DMS153 treated with DMSO at 0.1 percent for 48 hours (cell line): ENCODE results near the gene LRR1.
"Not testable (repeated sequence)": the region's sequence is repeated elsewhere in the genome, so short reads cannot be mapped to it uniquely, and the experiment has no call there.

Source experiments
- DNase-seq: peaks from one replicate; lab custom pipeline; 2025; ENCODE audit not compliant: unreplicated experiment; lab: John Stamatoyannopoulos, UW

The LRR1 gene

DNA sequence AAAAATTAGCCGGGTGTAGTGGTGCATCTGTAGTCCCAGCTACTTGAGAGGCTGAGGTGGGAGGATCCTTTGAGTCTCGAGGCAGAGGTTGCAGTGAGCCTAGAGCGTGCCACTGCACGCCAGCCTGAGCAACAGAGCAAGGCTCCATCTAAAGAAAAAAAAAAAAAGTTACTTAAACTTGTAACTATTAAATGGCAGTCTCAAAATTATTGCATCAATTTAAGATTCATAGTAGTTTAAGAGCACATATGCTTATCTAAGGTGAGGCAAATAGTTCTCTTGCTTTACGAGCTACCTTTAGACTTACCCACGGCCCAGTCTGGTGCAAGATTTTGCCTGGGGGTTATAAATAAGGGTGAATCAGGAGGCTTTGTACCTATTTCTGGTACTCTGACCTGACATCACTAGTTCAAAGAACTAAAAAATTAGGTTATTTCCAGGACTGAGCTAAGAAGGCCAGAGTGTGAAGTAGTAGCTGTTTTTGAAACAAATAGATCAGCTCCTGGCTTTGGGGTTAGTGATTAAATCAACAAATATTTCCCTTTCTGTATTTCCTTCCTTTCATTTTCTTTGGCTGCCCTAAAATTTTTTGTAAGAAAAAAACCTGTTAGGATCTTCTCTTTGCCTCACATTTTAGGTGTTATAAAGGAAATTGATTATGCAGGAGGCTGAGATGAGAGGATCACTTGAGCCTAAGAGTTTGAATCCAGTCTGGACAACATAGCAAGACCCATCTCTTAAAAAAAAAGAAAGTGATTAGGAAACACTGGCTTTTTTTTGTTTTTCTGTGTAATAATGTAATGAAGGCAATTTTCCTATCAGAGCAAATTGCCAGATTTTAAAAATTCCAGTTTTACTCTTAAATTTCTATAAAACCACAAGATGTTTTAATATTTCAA lies 25.4 kb downstream of the LRR1 start:
- no peak for DNase-seq

DNA sequence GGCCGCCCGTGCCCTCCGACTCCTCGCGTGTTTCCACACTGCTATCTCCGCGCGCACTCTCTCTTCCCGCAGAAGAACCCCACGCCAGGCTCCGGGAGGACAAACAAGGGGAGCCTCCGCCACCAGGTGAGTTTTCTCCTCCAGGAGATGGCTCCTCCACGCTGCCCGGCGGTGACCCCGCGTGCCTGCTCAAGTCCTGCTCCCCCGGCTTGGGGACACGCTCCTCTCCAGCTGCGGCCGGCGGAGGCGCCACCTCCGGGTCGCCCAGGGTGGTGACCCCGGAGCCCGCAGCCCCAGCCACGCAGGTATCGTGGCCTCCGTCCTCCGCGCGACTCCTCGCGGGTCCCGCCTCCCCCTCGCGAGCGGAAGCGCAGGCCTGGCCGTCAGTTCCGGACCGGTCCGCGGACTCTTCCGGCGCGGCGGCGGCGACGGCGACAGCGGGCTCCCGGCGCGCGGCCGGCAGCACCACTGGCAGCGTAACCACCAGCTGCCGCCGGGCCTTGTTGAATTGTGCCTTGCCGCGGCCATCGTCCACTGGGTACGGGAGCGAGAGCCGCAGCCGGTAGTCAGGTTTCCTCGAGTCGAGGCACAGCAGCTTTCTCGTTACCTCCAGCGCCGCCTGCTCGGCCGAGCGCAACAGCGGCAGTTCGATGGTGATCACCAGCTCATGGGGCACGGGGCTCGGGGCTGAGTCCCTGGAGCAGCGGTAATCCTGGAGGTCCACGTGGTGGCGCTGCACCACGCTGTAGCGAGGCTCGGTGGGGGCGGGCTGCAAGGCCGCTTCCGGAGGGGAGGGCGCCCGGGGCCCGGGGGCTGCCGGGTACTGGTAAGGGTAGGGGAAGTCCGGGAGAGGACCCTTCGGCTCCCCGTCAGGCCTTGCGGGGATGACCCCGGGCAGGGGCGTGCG lies 35.2 kb downstream of the LRR1 start:
- peak; percentile 71 for DNase-seq

DNA sequence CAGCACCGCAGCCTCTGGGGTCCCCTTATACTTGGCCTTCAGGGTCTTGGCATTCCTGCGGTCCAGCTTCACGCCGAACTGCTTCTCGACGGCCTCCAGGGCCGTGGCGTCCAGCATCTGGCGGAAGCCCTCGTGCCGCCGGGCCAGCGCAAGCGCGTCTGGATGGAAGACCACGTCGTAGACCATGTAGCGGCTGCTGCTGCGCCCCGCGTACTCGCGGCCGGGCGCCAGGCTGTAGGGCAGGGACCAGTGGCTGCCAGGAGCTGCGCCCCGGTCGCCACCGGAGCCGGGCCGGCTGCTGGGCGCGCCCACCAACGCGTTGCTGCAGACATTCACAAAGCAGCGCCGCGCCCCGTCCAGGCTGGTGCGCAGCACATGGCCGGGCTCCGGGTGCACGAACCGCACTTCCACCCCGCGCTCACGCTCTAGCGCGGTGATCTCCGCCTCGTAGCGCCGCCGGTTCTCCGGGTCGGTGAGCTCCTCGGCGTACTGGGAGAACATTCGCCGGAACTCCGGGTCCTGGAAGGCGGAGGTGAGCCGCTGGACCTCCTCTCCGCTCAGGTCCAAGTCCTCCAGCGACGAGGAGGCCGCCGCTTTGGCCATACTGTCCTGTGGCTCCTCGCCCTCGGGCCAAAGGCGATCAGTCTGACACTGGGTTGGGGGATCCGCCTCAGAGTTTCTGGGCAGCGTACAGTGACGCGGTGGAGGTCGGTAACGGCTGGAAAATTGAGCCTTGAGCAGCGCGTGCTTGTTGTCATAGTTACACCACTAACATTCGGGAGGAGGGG lies 36.0 kb downstream of the LRR1 start, which contains the start of gene DNAAF2:
Gene DNAAF2 (minus strand): TSS at position 698 of the 788 bp plus-strand sequence. CDS start 95 bp downstream, at position 603.
- DNase-seq: peak; percentile 20

DNA sequence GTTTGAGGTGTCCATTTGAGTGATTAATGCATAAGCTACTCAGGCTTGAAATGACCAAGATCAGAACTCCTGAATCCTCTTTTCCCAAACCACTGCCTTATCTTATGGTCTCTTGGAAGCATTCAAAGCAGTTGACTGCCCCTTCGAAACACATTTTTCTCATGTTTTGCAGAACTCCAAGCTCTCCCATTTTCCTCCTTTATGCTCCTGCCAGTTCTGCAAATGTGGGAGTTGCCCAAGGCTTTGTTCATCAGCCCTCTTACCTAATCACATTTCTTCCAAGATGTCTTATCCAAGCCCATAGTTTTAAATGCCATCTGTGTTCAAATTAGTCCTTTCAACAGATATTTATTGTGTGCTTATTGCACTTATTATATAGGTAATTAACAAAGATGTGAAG lies 38.1 kb downstream of the LRR1 start:
- DNase-seq: no peak

DNA sequence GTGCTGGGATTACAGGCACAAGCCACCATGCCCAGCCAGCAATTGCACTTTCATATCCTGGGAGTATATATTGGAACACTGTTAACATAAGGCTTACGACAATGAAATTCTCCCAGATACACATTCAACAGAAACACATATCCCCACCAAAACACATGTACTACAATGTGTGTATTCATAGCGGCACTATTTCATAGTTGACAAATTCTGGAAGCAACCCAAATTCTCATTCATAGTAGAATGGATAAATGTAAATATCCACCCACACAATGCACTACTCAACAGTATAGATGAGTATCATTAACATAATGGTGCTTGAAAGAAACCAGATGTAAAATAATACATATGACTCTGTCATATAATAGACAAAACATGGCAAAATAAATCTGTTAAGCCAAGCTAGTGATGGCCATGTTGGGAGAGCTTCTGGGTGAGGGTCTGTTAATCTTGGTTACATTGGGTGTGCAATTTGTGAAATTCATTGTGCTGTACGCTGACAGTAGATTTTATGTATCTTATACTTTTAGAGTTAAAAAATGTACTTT lies 38.9 kb downstream of the LRR1 start:
- no peak for DNase-seq

DNA sequence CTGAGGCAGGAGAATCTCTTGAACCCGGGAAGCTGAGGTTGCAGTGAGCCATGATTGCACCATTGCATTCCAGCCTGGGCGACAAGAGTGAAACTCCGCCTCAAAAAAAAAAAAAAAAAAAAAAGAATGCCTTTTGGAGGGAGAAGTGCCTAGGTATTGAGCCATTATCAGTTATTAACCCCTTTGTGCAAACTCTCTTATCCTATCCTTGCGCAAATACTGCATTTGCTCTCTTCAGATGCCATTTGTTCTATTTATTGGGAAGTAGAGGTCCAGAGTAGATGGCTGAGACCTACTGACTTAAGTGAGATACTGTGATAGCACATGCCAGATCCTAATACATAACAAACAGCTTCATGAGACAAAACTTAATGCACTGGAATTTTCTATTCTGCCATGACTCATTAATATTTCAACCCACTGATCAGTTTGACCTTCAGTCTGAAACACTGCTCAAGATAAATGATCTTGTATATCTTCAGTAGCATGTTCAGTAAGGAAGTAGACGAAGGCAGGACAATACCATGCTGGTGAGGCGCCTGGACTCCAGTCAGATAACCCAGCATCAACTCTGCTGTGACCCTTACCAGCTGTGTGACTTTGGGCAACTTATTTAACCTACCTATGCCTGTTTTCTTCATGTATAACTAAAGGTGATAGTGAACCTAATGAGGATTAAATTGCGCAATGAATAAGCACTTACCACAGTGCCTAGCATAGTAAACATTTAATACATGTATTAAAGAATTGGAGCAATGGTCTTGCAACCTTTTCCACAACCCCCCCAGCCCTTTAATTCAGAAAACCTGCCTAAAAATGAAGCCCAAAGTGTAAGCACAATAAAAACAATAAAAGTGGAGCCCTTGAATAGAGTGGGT lies 42.0 kb downstream of the LRR1 start:
- no peak for DNase-seq

DNA sequence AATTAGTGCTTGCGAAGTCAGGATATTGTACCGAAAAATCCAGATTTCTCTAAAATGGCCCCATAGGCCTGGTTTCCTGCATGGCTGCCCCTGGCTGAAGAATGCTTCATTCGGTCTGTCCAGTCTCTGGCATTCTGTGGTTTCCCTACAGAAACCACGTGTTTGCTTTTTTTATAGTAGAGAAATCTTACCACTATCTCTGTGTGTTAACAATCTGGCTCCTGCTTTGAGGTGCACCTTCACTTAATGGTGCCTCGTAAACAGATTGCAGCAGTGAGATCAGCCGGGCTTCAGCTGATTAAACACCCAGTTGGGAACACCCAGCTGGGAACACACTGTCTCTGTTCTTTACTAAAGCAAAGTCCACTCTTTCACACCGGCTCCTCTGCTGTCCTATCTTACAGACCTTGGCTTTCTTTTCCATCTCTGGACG lies 43.0 kb downstream of the LRR1 start:
- DNase-seq: no peak

DNA sequence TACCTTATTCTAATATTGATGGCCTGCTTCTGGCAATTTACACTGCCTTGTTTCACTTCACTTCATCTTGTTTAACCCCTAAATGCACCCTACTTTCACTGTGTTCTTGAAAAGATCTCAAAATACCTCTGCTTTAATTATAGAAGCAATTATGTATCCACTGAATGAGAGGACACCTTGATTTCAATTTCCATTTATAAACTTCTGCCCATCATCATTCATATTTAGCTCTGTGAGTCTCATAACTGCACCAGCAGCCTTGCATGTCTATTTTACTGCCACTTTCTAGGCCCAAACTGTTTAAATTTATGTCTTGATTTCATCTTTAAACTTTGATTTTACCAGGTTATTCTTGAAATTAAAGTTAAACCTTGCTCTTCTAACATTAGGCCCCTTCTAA lies 43.4 kb downstream of the LRR1 start:
- no peak for DNase-seq

DNA sequence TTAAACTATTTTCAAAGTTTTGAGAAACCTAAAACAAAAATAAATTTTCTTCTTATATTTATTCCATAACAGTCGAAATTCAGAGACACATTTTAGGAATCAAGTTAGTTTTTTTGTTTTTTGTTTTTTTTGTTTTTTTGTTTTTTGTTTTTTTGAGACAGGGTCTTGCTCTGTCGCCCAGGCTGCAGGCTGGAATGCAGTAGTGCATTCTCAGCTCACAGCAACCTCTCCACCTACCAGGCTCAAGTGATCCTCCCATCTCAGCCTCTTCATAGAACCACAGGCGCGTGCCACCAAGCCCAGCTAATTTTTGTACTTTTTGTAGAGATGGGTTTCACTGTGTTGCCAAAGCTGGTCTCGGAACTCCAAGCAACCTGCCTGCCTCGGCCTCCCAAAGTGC lies 54.8 kb downstream of the LRR1 start:
- no peak for DNase-seq

DNA sequence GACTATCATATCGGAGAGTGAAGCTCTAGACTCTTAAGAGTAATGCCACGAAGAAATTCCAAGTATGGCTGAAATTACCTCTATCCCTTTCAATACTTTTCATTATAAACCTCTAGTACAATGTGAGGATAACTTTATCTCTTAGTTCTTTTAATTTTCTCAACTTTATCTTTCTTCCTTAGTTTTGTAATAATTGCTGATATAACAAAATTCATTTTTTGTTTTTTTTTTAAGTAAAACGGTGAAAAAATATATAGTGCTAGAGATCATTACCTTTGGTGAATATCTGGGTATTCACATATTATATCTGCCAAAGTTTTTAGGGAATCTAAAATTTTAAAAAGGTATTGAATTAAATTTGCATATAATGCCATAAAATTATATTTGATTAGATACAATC lies 55.8 kb downstream of the LRR1 start:
- no peak for DNase-seq

DNA sequence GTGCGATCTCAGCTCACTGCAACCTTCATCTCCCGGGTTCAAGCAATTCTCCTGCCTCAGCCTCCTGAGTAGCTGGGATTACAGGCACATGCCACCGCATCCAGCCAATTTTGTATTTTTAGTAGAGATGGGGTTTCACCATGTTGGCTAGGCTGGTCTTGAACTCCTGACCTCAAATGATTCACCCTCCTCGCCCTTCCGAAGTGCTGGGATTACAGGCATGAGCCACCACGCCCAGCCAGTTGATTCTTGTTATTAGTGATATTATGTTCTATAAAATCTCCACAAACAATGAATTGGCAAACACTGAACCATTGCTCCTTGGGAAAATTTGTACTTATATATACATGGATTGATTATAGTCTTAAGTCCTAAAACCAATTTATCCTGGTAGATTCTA lies 58.8 kb downstream of the LRR1 start:
- not testable (repeated sequence) for DNase-seq

DNA sequence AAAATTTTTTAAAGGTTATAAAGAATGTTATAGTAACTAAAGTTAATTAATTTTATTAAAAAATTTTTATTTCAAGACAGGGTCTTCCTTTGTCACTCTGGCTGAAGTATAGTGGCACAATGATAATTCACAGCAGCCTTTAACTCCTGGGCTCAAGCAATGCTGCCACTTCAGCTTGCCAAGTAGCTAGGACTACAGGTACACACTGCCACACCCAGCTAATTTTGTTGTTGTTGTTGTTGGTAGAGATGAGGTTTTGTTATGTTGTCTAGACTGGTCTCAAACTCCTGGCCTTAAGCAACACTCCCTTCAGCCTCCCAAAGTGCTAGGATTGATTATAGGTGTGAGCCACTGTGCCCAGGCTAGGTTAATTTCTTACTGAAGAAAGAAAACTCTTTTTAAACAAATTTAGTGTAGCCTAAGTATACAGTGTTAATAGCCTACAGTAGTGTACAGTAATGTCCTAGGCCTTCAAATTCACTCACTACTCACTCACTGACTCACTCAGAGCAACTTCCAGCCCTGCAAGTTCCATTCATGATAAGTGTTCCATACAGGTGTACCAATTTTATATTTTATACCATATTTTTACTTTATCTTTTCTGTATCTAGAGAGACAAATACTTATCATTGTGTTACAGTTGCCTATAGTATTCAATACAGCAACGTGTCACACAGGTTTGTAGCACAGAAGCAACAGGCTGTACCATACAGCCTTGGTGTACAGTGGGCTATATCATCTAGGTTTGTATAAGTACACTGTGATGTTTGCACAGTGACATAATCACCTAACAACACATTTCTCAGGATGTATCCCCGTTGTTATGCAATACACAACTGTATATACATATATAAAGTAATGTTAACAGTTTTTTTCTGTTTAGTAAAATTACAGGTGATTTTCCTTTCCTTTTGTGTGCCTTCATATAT lies 61.1 kb downstream of the LRR1 start:
- DNase-seq: no peak
